Liver (tissue), 9 donors: ENCODE measurements around the gene MAPK8IP2. TPM values are rescaled to one million over a fixed set of nuclear protein-coding genes. Genes with fewer than 3 reads are reported as not detected.

Source experiments
- DNase-seq: peaks from one replicate; pipeline ENCODE4 v3.0.0-alpha.2; 2017; ENCODE audit warnings: low spot score
- H3K27ac ChIP-seq, 2 donors: one replicate each; pipeline ENCODE4 v1.7.0; 2013; ENCODE audit warnings: inconsistent platforms in 2 of 2, low read length in 2 of 2, control low read depth in 1 of 2, low read depth in 1 of 2, mild to moderate bottlenecking in 1 of 2
- H3K27me3 ChIP-seq, 4 donors: one replicate each; pipeline versions ENCODE4 v1.6.1 to v1.7.0; 2013; ENCODE audit warnings: low read length in 3 of 4, inconsistent platforms in 1 of 4, mild to moderate bottlenecking in 1 of 4, moderate library complexity in 1 of 4; ENCODE audit not compliant: control insufficient read depth in 4 of 4, insufficient read depth in 4 of 4
- H3K36me3 ChIP-seq, 4 donors: one replicate each; pipeline versions ENCODE4 v1.6.1 to v1.7.0; 2013; ENCODE audit warnings: low read length in 3 of 4, mild to moderate bottlenecking in 3 of 4, low read depth in 1 of 4, moderate library complexity in 1 of 4; ENCODE audit not compliant: control insufficient read depth in 4 of 4, insufficient read depth in 3 of 4
- H3K4me1 ChIP-seq, 4 donors: one replicate each; pipeline versions ENCODE4 v1.6.1 to v1.7.0; 2013; ENCODE audit warnings: low read length in 3 of 4, mild to moderate bottlenecking in 3 of 4, moderate library complexity in 1 of 4; ENCODE audit not compliant: control insufficient read depth in 4 of 4, insufficient read depth in 4 of 4
- H3K4me3 ChIP-seq, 3 donors: one replicate each; pipeline versions ENCODE4 v1.6.1 to v1.7.0; 2013; ENCODE audit warnings: low read length in 3 of 3, control low read depth in 1 of 3, low read depth in 1 of 3, mild to moderate bottlenecking in 1 of 3
- H3K9ac ChIP-seq, 2 donors: one replicate each; pipeline ENCODE4 v1.7.0; 2013; ENCODE audit warnings: low read length in 2 of 2, mild to moderate bottlenecking in 2 of 2, moderate library complexity in 2 of 2, control low read depth in 1 of 2, low read depth in 1 of 2
- H3K9me3 ChIP-seq, 4 donors: one replicate each; pipeline versions ENCODE4 v1.6.1 to v1.7.0; 2013; ENCODE audit warnings: low read length in 3 of 4; ENCODE audit not compliant: control insufficient read depth in 4 of 4
- EGR1 ChIP-seq, 2 donors: IDR thresholded peaks; 2 replicates each; pipeline ENCODE4 v1.6.1; 2016 to 2018; ENCODE audit warnings: antibody characterized with exemption in 2 of 2, low read depth in 2 of 2
- FOXA2 ChIP-seq: IDR thresholded peaks from 2 replicates; pipeline ENCODE4 v1.6.1; 2016; ENCODE audit warnings: antibody characterized with exemption
- GABPA ChIP-seq, 2 donors: IDR thresholded peaks in 1 of 2; conservative IDR thresholded peaks in 1 of 2; 2 replicates each; pipeline ENCODE4 v1.6.1; 2016; ENCODE audit warnings: antibody characterized with exemption in 2 of 2, mild to moderate bottlenecking in 1 of 2, moderate library complexity in 1 of 2
- HNF4A ChIP-seq, 2 donors: conservative IDR thresholded peaks; 2 replicates each; pipeline ENCODE4 v1.6.1; 2016; ENCODE audit warnings: antibody characterized with exemption in 2 of 2, mild to moderate bottlenecking in 2 of 2
- HNF4G ChIP-seq: IDR thresholded peaks from 2 replicates; pipeline ENCODE4 v1.6.1; 2016; ENCODE audit warnings: antibody characterized with exemption
- JUND ChIP-seq, 2 donors: IDR thresholded peaks; 2 replicates each; pipeline ENCODE4 v1.6.1; 2016; ENCODE audit warnings: antibody characterized with exemption in 2 of 2
- RAD21 ChIP-seq, 2 donors: IDR thresholded peaks; 2 replicates each; pipeline ENCODE4 v1.6.1; 2016; ENCODE audit warnings: antibody characterized with exemption in 2 of 2, mild to moderate bottlenecking in 2 of 2
- TAF1 ChIP-seq: conservative IDR thresholded peaks from 2 replicates; pipeline ENCODE4 v1.6.1; 2016; ENCODE audit warnings: antibody characterized with exemption, mild to moderate bottlenecking
- YY1 ChIP-seq: IDR thresholded peaks from 2 replicates; pipeline ENCODE4 v1.6.1; 2016; ENCODE audit warnings: antibody characterized with exemption, mild to moderate bottlenecking
- WGBS: extraction: QIAGEN DNeasy Blood & Tissue Kit; methylation state at CpG from one replicate; pipeline ENCODE4 v1.1.7; 2013; 5-methylcytosine and 5-hydroxymethylcytosine counted together
- polyA plus RNA-seq, 2 donors: library from polyadenylated mRNA; stranded (reverse) in 1 of 2; unstranded in 1 of 2; fragments of 200-250 nt in 1 of 2; fragments of >200 nt in 1 of 2; fragmentation: Nextera tagmentation in 1 of 2; extraction: Ambion mirVana in 1 of 2; gene quantifications; one replicate each; pipeline versions ENCODE4 v1.2.1 to v1.2.3, GENCODE V29; 2013 to 2015
- total RNA-seq, 2 donors: library from RNA; depleted of rRNA; stranded (reverse); fragments of >200 nt; gene quantifications; one replicate each; pipeline ENCODE4 v1.2.3, GENCODE V29; 2014
- TF ChIP-seq, protein P1 (sequence below): IDR thresholded peaks from 2 replicates; pipeline ENCODE4 v1.6.1; 2016; ENCODE audit warnings: antibody characterized with exemption, mild to moderate bottlenecking
- TF ChIP-seq, protein P2 (sequence below): fragments of 150-350 bp; IDR thresholded peaks from 2 replicates; pipeline ENCODE4 v1.5.1; 2017; ENCODE audit warnings: improper control_type of control experiment, low read depth, low read length; ENCODE audit not compliant: missing input control
- TF ChIP-seq, protein P3 (sequence below): IDR thresholded peaks from 2 replicates; pipeline ENCODE4 v1.6.1; 2016; ENCODE audit warnings: antibody characterized with exemption
- TF ChIP-seq, protein P4 (sequence below): IDR thresholded peaks from 2 replicates; pipeline ENCODE4 v1.6.1; 2016; ENCODE audit warnings: antibody characterized with exemption
- TF ChIP-seq, protein P5 (sequence below): IDR thresholded peaks from 2 replicates; pipeline ENCODE4 v1.6.1; 2016; ENCODE audit warnings: antibody characterized with exemption
- donor health status: healthy.
- donor health status: healthy.
- donor health status: healthy.
- donor health status: healthy.
- donor health status: healthy.

The MAPK8IP2 gene
- total and polyA plus RNA-seq, 4 donors = 0.04 to 0.37 (median 0.13) TPM

DNA sequence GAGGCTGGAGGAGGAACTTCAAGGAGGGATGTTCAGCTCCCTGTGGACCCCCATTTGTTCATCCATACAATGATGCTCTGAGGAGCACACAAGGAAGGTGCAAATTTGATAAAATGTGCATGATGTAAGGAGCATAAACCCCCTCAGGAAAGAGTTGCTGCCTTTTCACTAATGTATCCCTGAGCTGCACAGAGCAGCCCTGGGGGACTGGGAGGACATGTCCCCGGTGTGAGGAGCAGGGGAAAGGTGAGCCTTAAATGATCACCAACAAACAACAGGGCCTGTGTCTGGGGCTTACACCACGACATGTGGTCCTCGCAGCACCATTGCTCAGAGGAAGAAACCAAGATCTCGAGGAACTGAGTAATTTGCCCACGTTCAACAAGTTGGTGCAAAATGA, 3.5 kb upstream of the MAPK8IP2 start:
- H3K9me3 ChIP-seq = no peaks in the 10 kb centered on the region
- H3K9ac ChIP-seq = no peak overlapping the region
- WGBS = 94% methylated on average over 5 of the region's 5 CpGs
- no peak for TF ChIP-seq HNF4G
- TF ChIP-seq JUND (IDR thresholded peaks at IDR 0.05) = no peak
- no peak for TF ChIP-seq GABPA (IDR thresholded peaks at IDR 0.05 in 1 of 2, conservative IDR thresholded peaks at IDR 0.05 in 1 of 2)
- no peak for TF ChIP-seq FOXA2
- TF ChIP-seq, protein P1, sequence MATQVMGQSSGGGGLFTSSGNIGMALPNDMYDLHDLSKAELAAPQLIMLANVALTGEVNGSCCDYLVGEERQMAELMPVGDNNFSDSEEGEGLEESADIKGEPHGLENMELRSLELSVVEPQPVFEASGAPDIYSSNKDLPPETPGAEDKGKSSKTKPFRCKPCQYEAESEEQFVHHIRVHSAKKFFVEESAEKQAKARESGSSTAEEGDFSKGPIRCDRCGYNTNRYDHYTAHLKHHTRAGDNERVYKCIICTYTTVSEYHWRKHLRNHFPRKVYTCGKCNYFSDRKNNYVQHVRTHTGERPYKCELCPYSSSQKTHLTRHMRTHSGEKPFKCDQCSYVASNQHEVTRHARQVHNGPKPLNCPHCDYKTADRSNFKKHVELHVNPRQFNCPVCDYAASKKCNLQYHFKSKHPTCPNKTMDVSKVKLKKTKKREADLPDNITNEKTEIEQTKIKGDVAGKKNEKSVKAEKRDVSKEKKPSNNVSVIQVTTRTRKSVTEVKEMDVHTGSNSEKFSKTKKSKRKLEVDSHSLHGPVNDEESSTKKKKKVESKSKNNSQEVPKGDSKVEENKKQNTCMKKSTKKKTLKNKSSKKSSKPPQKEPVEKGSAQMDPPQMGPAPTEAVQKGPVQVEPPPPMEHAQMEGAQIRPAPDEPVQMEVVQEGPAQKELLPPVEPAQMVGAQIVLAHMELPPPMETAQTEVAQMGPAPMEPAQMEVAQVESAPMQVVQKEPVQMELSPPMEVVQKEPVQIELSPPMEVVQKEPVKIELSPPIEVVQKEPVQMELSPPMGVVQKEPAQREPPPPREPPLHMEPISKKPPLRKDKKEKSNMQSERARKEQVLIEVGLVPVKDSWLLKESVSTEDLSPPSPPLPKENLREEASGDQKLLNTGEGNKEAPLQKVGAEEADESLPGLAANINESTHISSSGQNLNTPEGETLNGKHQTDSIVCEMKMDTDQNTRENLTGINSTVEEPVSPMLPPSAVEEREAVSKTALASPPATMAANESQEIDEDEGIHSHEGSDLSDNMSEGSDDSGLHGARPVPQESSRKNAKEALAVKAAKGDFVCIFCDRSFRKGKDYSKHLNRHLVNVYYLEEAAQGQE = no peak
- TF ChIP-seq YY1 = no peak
- TF ChIP-seq, protein P2, sequence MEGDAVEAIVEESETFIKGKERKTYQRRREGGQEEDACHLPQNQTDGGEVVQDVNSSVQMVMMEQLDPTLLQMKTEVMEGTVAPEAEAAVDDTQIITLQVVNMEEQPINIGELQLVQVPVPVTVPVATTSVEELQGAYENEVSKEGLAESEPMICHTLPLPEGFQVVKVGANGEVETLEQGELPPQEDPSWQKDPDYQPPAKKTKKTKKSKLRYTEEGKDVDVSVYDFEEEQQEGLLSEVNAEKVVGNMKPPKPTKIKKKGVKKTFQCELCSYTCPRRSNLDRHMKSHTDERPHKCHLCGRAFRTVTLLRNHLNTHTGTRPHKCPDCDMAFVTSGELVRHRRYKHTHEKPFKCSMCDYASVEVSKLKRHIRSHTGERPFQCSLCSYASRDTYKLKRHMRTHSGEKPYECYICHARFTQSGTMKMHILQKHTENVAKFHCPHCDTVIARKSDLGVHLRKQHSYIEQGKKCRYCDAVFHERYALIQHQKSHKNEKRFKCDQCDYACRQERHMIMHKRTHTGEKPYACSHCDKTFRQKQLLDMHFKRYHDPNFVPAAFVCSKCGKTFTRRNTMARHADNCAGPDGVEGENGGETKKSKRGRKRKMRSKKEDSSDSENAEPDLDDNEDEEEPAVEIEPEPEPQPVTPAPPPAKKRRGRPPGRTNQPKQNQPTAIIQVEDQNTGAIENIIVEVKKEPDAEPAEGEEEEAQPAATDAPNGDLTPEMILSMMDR = no peak
- TF ChIP-seq, protein P3, sequence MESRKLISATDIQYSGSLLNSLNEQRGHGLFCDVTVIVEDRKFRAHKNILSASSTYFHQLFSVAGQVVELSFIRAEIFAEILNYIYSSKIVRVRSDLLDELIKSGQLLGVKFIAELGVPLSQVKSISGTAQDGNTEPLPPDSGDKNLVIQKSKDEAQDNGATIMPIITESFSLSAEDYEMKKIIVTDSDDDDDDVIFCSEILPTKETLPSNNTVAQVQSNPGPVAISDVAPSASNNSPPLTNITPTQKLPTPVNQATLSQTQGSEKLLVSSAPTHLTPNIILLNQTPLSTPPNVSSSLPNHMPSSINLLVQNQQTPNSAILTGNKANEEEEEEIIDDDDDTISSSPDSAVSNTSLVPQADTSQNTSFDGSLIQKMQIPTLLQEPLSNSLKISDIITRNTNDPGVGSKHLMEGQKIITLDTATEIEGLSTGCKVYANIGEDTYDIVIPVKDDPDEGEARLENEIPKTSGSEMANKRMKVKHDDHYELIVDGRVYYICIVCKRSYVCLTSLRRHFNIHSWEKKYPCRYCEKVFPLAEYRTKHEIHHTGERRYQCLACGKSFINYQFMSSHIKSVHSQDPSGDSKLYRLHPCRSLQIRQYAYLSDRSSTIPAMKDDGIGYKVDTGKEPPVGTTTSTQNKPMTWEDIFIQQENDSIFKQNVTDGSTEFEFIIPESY = no peak
- TF ChIP-seq, protein P4, sequence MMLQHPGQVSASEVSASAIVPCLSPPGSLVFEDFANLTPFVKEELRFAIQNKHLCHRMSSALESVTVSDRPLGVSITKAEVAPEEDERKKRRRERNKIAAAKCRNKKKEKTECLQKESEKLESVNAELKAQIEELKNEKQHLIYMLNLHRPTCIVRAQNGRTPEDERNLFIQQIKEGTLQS = no peak
- TF ChIP-seq RAD21 (IDR thresholded peaks at IDR 0.05) = no peak
- TF ChIP-seq, protein P5, sequence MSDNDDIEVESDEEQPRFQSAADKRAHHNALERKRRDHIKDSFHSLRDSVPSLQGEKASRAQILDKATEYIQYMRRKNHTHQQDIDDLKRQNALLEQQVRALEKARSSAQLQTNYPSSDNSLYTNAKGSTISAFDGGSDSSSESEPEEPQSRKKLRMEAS = no peak
- no peak for TF ChIP-seq HNF4A (conservative IDR thresholded peaks at IDR 0.05)
- no peak for TF ChIP-seq TAF1
- TF ChIP-seq EGR1 (IDR thresholded peaks at IDR 0.05; ENCODE audit: low read depth in 2 of 2) = no peak
- no peak overlapping the region for H3K4me3 ChIP-seq
- no peak for DNase-seq
- H3K4me1 ChIP-seq = peaks cover 0 to 7% (median 4%) of the 10 kb centered on the region in 4 donors
- H3K27ac ChIP-seq = no peak overlapping the region
- peaks cover 0 to 3% (median 0%) of the 10 kb centered on the region in 4 donors for H3K27me3 ChIP-seq
- no peaks in the 10 kb centered on the region for H3K36me3 ChIP-seq

DNA sequence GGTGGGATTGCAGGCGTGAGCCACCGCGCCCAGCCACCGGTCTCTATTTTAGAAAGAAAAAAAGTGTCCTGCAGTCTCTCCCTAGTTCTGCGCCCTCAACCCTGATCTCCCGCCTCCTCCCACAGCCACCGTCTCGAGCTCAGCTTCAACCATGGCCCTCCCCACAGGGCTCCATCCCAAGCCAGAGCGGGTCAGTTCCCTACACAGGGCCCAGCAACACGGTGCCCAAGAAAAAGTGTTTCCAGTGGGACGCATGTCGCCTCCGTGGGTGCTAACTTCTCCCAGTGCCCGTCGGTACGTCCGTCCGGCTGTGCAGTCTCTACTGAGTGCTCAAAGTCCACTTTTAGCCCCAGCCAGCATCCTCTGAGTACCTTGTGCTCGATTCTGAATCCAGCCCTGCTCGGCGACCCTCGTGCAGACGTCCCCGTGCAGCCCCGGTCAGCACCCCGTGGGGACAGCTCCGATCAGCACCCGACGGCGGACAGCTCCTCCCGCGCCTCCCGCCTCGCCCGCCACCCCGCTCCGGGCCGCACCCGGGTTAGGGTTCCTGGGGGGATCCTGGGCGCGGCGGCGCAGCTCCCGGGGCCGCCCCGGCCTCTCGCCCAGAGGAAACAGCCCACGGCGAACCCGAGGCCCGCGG, 657 bp upstream of the MAPK8IP2 start:
- Histone ChIP-seq H3K27ac (no peak overlapping the region), H3K4me1 (peaks cover 0 to 7% (median 4%) of the 10 kb centered on the region in 4 donors), H3K9me3 (no peaks in the 10 kb centered on the region), H3K9ac (no peak overlapping the region), H3K27me3 (peaks cover 0 to 10% (median 2%) of the 10 kb centered on the region in 4 donors), H3K36me3 (no peaks in the 10 kb centered on the region), H3K4me3 (peak overlapping the region in 1 of 3 donors; percentile 61)
- no peak for TF ChIP-seq TAF1
- TF ChIP-seq, protein P1 = peak; percentile 99
- DNase-seq = peak; percentile 72
- 15% methylated on average over 52 of the region's 52 CpGs for WGBS
